HUES48 (cell line): Measurements from ENCODE around the gene WDR70.
"Not testable (repeated sequence)": the region's sequence is repeated elsewhere in the genome, so short reads cannot be mapped to it uniquely, and the experiment has no call there.

ENCODE experiments used
- H3K27ac ChIP-seq: one replicate; pipeline ENCODE4 v1.7.0; 2013; ENCODE audit warnings: low read depth, low read length, inconsistent platforms
- H3K27me3 ChIP-seq: 2 replicates; pipeline ENCODE4 v1.6.1; 2013; ENCODE audit warnings: mild to moderate bottlenecking, low read length; ENCODE audit not compliant: control insufficient read depth, insufficient read depth
- H3K36me3 ChIP-seq: 2 replicates; pipeline ENCODE4 v1.6.1; 2013; ENCODE audit warnings: low read length; ENCODE audit not compliant: control insufficient read depth, insufficient read depth
- H3K4me1 ChIP-seq: 2 replicates; pipeline ENCODE4 v1.6.1; 2013; ENCODE audit warnings: mild to moderate bottlenecking, low read length; ENCODE audit not compliant: control insufficient read depth, insufficient read depth
- H3K4me3 ChIP-seq: 2 replicates; pipeline ENCODE4 v1.5.1; 2013; ENCODE audit warnings: mild to moderate bottlenecking, low read depth, low read length
- H3K9ac ChIP-seq: 2 replicates; pipeline ENCODE4 v1.6.1; 2013; ENCODE audit warnings: mild to moderate bottlenecking, low read depth, low read length, moderate library complexity
- H3K9me3 ChIP-seq: 2 replicates; pipeline ENCODE4 v1.6.1; 2013; ENCODE audit warnings: low read length; ENCODE audit not compliant: control insufficient read depth, insufficient read depth

Gene WDR70

DNA sequence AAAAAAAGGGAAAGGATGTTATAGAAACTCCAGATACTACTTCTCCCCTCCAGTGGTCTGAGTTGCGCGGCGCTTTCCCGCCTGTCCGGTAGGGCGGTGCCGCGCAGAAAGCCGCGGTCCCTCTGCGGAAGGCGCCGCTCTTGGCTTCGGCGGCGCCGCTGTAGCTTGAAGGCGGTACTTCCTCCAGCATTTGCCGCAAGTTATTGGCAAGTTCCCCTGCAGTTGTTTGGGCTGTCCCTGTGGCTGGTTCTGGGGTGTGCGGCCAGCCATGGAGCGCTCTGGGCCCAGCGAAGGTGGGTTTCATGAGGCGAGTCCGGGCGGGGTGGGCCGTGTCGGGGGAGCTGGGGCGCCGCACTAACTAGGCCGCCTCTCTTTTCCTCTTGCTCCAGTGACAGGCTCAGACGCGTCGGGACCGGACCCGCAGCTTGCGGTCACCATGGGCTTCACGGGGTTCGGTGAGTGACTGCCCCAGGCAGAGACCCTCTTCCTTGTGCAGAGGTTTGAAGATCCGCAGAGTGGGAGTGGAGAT lies at the start of gene WDR70:
TSS of gene WDR70 (plus strand) at position 219 of the 529 bp plus-strand sequence. CDS start at position 269, 50 bp downstream.
- H3K9ac ChIP-seq, H3K27me3 ChIP-seq, H3K27ac ChIP-seq, H3K9me3 ChIP-seq, H3K4me1 ChIP-seq, H3K36me3 ChIP-seq: not testable (repeated sequence)
- peak within 1 kb of the TSS; percentile 73 for H3K4me3 ChIP-seq

DNA sequence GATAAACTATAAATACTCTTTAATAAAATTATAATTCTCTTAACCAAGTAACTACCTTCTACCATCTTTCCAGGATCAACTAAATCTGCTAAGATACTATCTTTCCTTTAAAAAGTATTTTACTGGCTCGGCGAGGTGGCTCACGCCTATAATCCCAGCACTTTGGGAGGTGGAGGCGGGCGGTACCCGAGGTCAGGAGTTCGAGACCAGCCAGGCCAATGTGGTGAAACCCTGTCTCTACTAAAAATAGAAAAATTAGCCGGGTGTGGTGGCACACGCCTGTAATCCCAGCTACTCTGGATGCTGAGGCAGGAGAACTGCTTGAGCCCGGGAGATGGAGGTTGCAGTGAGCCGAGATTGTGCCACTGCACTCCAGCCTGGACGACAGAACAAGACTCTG lies 44.4 kb upstream of the WDR70 start:
- H3K9me3 ChIP-seq, H3K9ac ChIP-seq, H3K27ac ChIP-seq, H3K4me3 ChIP-seq, H3K27me3 ChIP-seq, H3K4me1 ChIP-seq: not testable (repeated sequence)
- peaks cover 88% of the 10 kb centered on the region for H3K36me3 ChIP-seq

DNA sequence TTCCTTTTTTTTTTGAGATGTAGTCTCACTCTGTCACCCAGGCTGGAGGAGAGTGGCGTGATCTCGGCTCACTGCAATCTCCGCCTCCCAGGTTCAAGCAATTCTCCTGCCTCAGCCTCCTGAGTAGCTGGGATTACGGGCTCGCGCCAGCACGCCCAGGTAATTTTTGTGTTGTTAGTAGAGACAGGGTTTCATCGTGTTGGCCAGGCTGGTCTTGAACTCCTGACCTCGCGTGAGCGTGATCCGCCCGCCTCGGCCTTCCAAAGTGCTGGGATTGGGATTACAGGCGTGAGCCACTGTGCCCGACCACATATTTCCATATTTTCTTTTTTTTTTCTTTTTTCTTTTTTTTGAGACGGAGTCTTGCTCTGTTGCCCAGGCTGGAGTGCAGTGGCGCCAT lies 36.4 kb upstream of the WDR70 start:
- H3K4me3 ChIP-seq, H3K27me3 ChIP-seq, H3K9me3 ChIP-seq, H3K4me1 ChIP-seq, H3K9ac ChIP-seq, H3K27ac ChIP-seq: not testable (repeated sequence)
- peaks cover 90% of the 10 kb centered on the region for H3K36me3 ChIP-seq

DNA sequence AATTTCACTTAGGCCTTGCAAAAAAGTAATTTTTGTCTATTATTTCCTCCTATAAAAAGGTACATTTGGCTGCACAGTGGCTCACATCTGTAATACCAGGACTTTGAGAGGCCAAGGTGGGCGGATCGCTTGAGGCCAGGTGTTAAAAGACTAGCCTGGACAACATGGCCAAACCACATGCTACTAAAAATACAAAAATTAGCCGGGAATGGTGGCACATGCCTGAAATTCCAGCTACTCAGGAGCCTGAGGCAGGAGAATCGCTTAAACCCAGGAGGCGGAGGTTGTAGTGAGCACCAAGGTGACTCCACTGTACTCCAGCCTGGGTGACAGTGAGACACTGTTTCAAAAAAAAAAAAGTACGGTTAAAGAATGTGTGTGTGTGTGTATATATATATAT lies 24.0 kb upstream of the WDR70 start:
- Histone ChIP-seq H3K9ac (no peak overlapping the region), H3K4me1 (no peaks in the 10 kb centered on the region), H3K27ac (no peak overlapping the region), H3K9me3 (no peaks in the 10 kb centered on the region), H3K36me3 (peaks cover 72% of the 10 kb centered on the region), H3K4me3 (no peak overlapping the region), H3K27me3 (no peaks in the 10 kb centered on the region)

DNA sequence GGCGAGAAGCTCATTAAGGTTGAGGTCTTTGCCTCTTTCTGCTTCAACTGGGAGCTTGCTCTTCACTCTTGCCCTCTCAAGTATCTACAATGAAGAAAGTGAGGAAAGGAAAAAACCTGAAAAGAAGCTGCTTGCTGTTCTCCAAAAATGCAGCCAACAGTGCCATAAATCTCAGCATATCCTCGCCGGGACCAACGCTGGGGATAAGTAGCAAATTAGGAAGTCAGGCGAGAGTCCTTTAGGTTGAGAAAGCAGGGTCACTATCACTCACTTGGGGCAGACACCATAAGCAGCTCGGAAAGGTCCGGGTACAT lies 8.6 kb upstream of the WDR70 start:
- Histone ChIP-seq H3K36me3 (peaks cover 4% of the 10 kb centered on the region; the same call in 1 of the 2 replicates), H3K4me3 (peak overlapping the region; percentile 97), H3K4me1 (peaks cover 13% of the 10 kb centered on the region), H3K9me3 (no peaks in the 10 kb centered on the region), H3K9ac (peak overlapping the region; percentile 93), H3K27me3 (no peaks in the 10 kb centered on the region), H3K27ac (peak overlapping the region; percentile 62)

DNA sequence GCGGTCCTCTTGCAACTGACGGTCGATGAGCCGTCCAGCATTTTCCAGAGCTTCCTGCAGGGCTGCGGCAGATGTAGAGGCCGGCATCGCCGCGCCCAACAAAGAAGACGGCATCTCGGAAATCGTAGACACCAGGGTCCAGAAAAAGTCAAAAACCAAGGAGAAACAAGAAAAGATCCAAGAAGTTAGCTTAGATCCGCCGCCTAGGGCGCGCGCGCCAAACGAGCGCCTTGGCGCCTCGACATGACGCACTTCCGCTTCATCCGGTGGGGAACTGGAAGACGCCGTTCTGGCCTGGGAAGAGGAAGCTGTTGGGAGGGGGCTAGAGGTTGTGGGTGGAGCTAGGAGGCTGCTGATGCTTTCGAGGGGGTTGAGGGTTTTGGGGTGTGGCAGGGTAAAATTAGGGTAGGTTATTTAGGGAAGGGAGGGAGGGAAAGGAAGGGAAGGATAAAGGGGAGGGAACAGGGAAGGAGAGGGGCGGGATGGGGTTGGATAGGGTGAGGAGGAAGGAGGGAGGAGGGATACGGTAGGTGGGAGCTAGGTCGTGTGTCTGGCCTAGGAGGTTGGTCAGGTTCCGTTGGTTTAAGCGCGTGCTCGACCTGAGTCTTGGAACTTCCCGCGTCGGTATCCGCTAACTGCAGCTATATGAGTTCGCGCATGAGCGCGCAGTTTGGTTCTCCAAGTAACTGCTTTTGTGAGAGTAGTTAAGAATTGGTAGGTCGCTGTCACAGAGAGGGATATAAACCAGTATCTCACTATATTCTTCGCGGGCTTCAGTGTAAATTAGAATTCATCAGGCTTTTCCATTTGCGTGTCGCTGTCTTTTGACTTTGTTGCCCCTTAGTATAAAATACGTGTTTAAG lies 8.0 kb upstream of the WDR70 start, which contains the start of gene NUP155:
TSS of gene NUP155 (minus strand) at position 243 of the 863 bp plus-strand sequence. CDS start at position 114, 129 bp downstream.
- Histone ChIP-seq H3K36me3 (peaks cover 4% of the 10 kb centered on the region; the same call in 1 of the 2 replicates), H3K4me1 (peaks cover 13% of the 10 kb centered on the region), H3K4me3 (peak within 1 kb of the TSS; percentile 97), H3K9ac (peak within 1 kb of the TSS; percentile 93), H3K27me3 (no peaks in the 10 kb centered on the region), H3K9me3 (no peaks in the 10 kb centered on the region), H3K27ac (peak within 1 kb of the TSS; percentile 66)

DNA sequence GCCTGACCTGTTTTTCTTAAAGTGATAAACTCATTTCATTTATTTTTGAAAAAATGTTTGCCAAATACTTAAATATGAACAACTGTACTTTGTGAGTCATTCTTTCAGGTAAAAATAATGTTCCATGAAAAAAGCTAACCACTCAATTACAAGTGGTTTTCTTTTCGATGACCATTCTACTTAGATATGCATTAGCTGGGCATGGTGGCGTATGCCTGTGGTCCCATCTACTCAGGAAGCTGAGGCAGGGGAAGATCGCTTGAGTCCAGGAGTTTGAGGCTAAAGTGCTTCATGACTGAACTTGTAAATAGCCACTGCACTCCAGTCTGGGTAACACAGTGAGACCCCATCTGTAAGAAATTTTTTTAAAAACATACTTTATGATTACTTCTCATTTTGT lies 4.0 kb upstream of the WDR70 start:
- H3K36me3 ChIP-seq, result no peaks in the 10 kb centered on the region

DNA sequence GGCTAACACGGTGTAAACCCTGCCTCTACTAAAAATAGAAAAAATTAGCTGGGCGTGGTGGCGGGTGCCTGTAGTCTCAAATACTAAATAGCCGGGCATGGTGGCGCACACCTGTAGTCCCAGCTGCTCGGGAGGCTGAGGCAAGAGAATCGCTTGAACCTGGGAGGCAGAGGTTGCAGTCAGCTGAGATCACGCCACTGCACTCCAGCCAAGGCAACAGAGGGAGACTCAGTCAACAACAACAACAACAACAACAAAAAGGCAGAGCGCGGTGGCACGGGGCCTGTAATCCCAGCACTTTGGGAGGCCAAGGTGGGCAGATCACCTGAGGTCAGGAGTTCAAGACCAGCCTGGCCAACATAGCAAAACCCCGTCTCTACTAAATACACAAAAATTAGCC lies 1.1 kb upstream of the WDR70 start:
- H3K27me3 ChIP-seq, H3K27ac ChIP-seq, H3K9me3 ChIP-seq, H3K9ac ChIP-seq, H3K4me1 ChIP-seq, H3K36me3 ChIP-seq, H3K4me3 ChIP-seq: not testable (repeated sequence)

More for the DNA sequence above, 4.0 kb upstream of the WDR70 start:
- Histone ChIP-seq H3K4me3 (no peak overlapping the region), H3K9me3 (no peaks in the 10 kb centered on the region), H3K4me1 (peaks cover 7% of the 10 kb centered on the region; the same call in 1 of the 2 replicates), H3K27me3 (no peaks in the 10 kb centered on the region), H3K27ac (no peak overlapping the region), H3K9ac (no peak overlapping the region)

DNA sequence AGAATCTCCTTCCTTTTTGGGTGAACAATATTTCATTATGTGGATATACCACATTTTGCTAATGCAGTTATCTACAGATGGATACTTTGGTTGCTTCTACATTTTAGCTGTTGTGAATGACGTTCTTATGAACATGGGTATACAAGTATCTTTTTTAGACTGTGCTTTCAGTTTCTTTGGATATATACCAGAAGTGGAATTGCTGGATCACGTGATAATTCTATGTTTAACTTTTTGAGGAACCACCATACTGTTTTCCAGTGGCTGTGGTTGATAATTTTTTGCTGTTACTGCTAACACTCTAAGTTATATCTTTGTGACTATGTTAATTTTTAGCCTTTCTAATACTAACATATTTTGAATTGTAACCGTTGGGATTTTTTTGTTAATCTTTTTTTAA lies 12.5 kb downstream of the WDR70 start:
- Histone ChIP-seq H3K9me3 (no peaks in the 10 kb centered on the region), H3K4me3 (no peak overlapping the region), H3K27me3 (no peaks in the 10 kb centered on the region), H3K4me1 (no peaks in the 10 kb centered on the region), H3K9ac (no peak overlapping the region), H3K27ac (no peak overlapping the region), H3K36me3 (peaks cover 13% of the 10 kb centered on the region; the same call in 1 of the 2 replicates)

DNA sequence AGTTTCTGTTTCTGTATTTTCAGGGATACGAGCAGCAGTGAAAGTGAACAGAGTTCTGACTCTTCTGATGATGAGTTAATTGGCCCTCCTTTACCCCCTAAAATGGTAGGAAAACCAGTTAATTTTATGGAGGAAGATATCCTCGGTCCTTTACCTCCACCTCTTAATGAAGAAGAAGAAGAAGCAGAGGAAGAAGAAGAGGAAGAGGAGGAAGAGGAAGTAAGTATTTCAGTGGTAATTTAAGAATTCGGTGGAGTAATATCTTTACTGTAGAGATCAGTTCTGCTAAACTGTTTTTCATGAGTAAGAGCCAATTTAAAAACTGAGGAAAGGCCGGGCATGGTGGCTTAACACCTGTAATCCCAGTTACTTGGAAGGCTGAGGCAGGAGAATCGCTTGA lies 17.2 kb downstream of the WDR70 start:
- H3K36me3 ChIP-seq, result peaks cover 26% of the 10 kb centered on the region; the same call in 1 of the 2 replicates

DNA sequence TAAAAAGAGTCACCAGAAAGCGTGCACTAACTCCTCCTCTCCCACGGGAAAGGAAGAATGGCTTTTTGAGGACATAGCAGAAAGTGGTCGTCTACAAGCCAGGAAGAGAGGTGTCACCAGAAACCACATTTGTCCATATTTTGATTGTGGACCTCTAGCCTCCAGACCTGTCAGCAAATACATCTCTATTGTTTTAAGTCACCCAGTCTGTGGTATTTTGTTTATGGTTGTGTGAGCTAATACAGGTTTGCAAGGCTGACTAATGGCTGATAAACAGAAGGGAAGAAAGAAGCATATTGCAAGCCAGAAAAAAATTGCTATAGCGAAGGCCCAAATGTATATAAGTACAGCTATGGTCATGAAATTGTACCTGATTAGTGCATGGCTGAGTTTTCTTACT lies 21.4 kb downstream of the WDR70 start:
- peaks cover 10% of the 10 kb centered on the region; the same call in 1 of the 2 replicates for H3K4me1 ChIP-seq
- H3K4me3 ChIP-seq, result no peak overlapping the region
- no peak overlapping the region for H3K9ac ChIP-seq
- H3K36me3 ChIP-seq, result peaks cover 19% of the 10 kb centered on the region; the same call in 1 of the 2 replicates
- no peak overlapping the region for H3K27ac ChIP-seq
- H3K9me3 ChIP-seq, result no peaks in the 10 kb centered on the region
- H3K27me3 ChIP-seq, result no peaks in the 10 kb centered on the region

More for the DNA sequence above, 17.2 kb downstream of the WDR70 start:
- Histone ChIP-seq H3K27ac (no peak overlapping the region), H3K9me3 (no peaks in the 10 kb centered on the region), H3K27me3 (no peaks in the 10 kb centered on the region), H3K4me3 (no peak overlapping the region), H3K9ac (no peak overlapping the region), H3K4me1 (peaks cover 10% of the 10 kb centered on the region; the same call in 1 of the 2 replicates)
